Measurements from ENCODE around the gene PFKM. TPM values are rescaled to one million over a fixed set of nuclear protein-coding genes. Genes with fewer than 3 reads are reported as not detected.

PFKM gene
- total and polyA plus RNA-seq, 9 of the 15 experiments (the other 6 are each of a cell fraction or from before 2014, with no cell fraction given): 16.5 to 39.9 (median 31.7) TPM

DNA sequence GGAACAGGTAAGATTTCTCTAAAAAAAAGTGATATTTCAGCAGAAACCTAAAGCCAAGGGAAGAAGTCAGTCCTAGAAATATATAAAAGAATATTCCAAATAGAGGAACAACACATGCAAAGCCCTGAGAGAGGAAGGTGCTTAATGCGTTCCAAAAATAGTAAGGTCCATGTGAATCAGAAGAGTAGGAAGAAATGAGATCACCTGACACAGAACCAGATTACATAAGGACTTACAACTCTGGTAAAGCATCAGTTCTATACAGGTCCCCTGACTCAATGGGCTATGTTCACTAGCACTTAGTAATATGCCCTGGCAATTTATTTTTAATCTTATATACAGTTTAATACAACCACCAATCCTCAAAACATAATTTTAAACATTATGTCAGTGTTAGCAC is 43.3 kb upstream of the PFKM start (continued):
- TF ChIP-seq, protein P1, sequence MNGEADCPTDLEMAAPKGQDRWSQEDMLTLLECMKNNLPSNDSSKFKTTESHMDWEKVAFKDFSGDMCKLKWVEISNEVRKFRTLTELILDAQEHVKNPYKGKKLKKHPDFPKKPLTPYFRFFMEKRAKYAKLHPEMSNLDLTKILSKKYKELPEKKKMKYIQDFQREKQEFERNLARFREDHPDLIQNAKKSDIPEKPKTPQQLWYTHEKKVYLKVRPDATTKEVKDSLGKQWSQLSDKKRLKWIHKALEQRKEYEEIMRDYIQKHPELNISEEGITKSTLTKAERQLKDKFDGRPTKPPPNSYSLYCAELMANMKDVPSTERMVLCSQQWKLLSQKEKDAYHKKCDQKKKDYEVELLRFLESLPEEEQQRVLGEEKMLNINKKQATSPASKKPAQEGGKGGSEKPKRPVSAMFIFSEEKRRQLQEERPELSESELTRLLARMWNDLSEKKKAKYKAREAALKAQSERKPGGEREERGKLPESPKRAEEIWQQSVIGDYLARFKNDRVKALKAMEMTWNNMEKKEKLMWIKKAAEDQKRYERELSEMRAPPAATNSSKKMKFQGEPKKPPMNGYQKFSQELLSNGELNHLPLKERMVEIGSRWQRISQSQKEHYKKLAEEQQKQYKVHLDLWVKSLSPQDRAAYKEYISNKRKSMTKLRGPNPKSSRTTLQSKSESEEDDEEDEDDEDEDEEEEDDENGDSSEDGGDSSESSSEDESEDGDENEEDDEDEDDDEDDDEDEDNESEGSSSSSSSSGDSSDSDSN (IDR thresholded peaks at IDR 0.05; ENCODE audit: borderline replicate concordance in 1 of 2, low read depth in 2 of 2, low read length in 2 of 2): no peak
- TF ChIP-seq ZNF551 (CRISPR knock-in tag; IDR thresholded peaks at IDR 0.05) (no peak), KDM2B (CRISPR knock-in tag; IDR thresholded peaks at IDR 0.05) (no peak), NFRKB (IDR thresholded peaks at IDR 0.05; ENCODE audit: low read depth) (no peak), LEF1 (IDR thresholded peaks at IDR 0.05) (no peak)
- TF ChIP-seq, protein P2, sequence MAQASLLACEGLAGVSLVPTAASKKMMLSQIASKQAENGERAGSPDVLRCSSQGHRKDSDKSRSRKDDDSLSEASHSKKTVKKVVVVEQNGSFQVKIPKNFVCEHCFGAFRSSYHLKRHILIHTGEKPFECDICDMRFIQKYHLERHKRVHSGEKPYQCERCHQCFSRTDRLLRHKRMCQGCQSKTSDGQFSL (CRISPR knock-in tag; IDR thresholded peaks at IDR 0.05): no peak
- TF ChIP-seq, protein P2 (tag; IDR thresholded peaks at IDR 0.05): no peak

DNA sequence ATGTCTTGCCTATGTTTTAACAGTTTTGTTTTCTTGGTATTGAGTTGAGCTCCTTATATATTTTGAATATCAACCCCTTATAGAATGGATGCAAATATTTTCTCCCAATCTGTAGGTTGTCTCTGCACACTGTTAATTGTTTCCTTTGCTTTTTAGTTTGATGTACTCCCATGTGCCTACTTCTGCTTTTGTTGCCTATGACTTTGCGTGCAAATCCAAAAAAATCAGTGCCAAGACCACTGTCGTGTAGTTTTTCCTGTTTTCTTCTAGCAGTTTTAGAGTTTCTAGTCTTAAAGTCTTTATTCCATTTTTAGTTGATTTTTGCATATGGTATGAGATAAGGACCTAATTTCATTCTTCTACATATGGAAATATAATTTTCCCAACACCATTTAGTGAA is 42.1 kb upstream of the PFKM start:
- Histone ChIP-seq H3K4me2 (ENCODE audit: insufficient read depth, low read length) (no peak overlapping the region), H3K79me2 (ENCODE audit: control insufficient read depth, insufficient read depth, low read length) (no peaks in the 10 kb centered on the region), H3K9me1 (ENCODE audit: control insufficient read depth, insufficient read depth, low read length) (no peaks in the 10 kb centered on the region), H2AFZ (ENCODE audit: low read depth, low read length) (no peak overlapping the region), H3K27ac (ENCODE audit: extremely low read depth, low read depth, low read length) (no peak overlapping the region), H3K4me3 (no peak overlapping the region), H3K9me3 (replicated peaks; ENCODE audit: control insufficient read depth, insufficient read depth, low read depth, low read length) (no peaks in the 10 kb centered on the region), H3K36me3 (ENCODE audit: control insufficient read depth, insufficient read depth, low read length) (peaks cover 57% of the 10 kb centered on the region), H3K4me1 (replicated peaks in 1 of 2; ENCODE audit: control insufficient read depth in 2 of 2, insufficient read depth in 2 of 2, low read length in 2 of 2) (no peaks in the 10 kb centered on the region), H4K20me1 (replicated peaks; ENCODE audit: control insufficient read depth, insufficient read depth, low read length) (no peaks in the 10 kb centered on the region), H3K27me3 (ENCODE audit: control insufficient read depth in 2 of 2, insufficient read depth in 2 of 2, low read length in 2 of 2) (no peaks in the 10 kb centered on the region), H3K9ac (ENCODE audit: insufficient read depth in 1 of 2, low read depth in 2 of 2, low read length in 2 of 2) (no peak overlapping the region)
- no peak for DNase-seq (ENCODE audit: extremely low read depth in 1 of 4, low spot score in 3 of 4)
- 95% methylated on average over 2 of the region's 2 CpGs for WGBS (ENCODE audit: insufficient coverage, low coverage, missing lambda C conversion rate)
- FAIRE-seq: no peak
- intact Hi-C loops (cut with micrococcal nuclease): no loop called here
- no TSS peak for BruUV-seq (replicated peaks)
- no peak for ATAC-seq
- in situ Hi-C loops (cut with MboI): no loop called here
- POLR2A ChIA-PET: no interaction called here
- CTCF ChIA-PET (ENCODE audit: low intra/inter-chr PET ratio): no interaction called here
- TF ChIP-seq ADNP (tag; IDR thresholded peaks at IDR 0.05): no peak
- no peak for TF ChIP-seq ESRRB (CRISPR knock-in tag; IDR thresholded peaks at IDR 0.05; ENCODE audit: borderline replicate concordance)
- TF ChIP-seq, protein P3, sequence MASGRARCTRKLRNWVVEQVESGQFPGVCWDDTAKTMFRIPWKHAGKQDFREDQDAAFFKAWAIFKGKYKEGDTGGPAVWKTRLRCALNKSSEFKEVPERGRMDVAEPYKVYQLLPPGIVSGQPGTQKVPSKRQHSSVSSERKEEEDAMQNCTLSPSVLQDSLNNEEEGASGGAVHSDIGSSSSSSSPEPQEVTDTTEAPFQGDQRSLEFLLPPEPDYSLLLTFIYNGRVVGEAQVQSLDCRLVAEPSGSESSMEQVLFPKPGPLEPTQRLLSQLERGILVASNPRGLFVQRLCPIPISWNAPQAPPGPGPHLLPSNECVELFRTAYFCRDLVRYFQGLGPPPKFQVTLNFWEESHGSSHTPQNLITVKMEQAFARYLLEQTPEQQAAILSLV (tag; IDR thresholded peaks at IDR 0.05): no peak
- no peak for TF ChIP-seq CSDE1 (IDR thresholded peaks at IDR 0.05)
- no peak for TF ChIP-seq SOX6 (IDR thresholded peaks at IDR 0.05)
- no peak for TF ChIP-seq ASH1L (IDR thresholded peaks at IDR 0.05; ENCODE audit: borderline replicate concordance, low read depth, partially characterized antibody)
- no peak for TF ChIP-seq ZFP30 (CRISPR knock-in tag; IDR thresholded peaks at IDR 0.05; ENCODE audit: borderline replicate concordance)
- TF ChIP-seq, protein P4, sequence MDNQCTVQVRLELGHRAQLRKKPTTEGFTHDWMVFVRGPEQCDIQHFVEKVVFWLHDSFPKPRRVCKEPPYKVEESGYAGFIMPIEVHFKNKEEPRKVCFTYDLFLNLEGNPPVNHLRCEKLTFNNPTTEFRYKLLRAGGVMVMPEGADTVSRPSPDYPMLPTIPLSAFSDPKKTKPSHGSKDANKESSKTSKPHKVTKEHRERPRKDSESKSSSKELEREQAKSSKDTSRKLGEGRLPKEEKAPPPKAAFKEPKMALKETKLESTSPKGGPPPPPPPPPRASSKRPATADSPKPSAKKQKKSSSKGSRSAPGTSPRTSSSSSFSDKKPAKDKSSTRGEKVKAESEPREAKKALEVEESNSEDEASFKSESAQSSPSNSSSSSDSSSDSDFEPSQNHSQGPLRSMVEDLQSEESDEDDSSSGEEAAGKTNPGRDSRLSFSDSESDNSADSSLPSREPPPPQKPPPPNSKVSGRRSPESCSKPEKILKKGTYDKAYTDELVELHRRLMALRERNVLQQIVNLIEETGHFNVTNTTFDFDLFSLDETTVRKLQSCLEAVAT (IDR thresholded peaks at IDR 0.05): no peak
- no peak for TF ChIP-seq ZNF695 (CRISPR knock-in tag; IDR thresholded peaks at IDR 0.05)
- no peak for TF ChIP-seq CCNT2 (IDR thresholded peaks at IDR 0.05; ENCODE audit: borderline replicate concordance, extremely low read depth, insufficient read length, low read depth, low read length)
